Spinal cord (tissue), 10 donors: ENCODE measurements around the gene IRF3. TPM values are rescaled to one million over a fixed set of nuclear protein-coding genes. Genes with fewer than 3 reads are reported as not detected.
A peak's percentile ranks its signal among the peaks of the same experiment; 100 is the strongest.
"Not testable (repeated sequence)": the region's sequence is repeated elsewhere in the genome, so short reads cannot be mapped to it uniquely, and the experiment has no call there.

Experiments used
- DNase-seq, 6 donors: peaks; one replicate each; pipeline versions ENCODE4 v3.0.0 to v3.0.0-alpha.2; 2013 to 2015; ENCODE audit warnings: low spot score in 6 of 6, low read depth in 4 of 6
- H3K27ac ChIP-seq: one replicate; pipeline ENCODE4 v1.5.1; 2013; ENCODE audit warnings: low read depth, low read length, control low read depth
- H3K27me3 ChIP-seq: one replicate; pipeline ENCODE4 v1.6.1; 2013; ENCODE audit warnings: low read length; ENCODE audit not compliant: control insufficient read depth, insufficient read depth
- H3K36me3 ChIP-seq: one replicate; pipeline ENCODE4 v1.6.1; 2013; ENCODE audit warnings: low read length; ENCODE audit not compliant: control insufficient read depth, insufficient read depth
- H3K4me1 ChIP-seq: one replicate; pipeline ENCODE4 v1.6.1; 2013; ENCODE audit warnings: low read length; ENCODE audit not compliant: control insufficient read depth, insufficient read depth
- H3K4me3 ChIP-seq: one replicate; pipeline ENCODE4 v1.5.1; 2013; ENCODE audit warnings: low read depth, low read length, control low read depth
- H3K9me3 ChIP-seq: one replicate; pipeline ENCODE4 v1.6.1; 2013; ENCODE audit warnings: low read length; ENCODE audit not compliant: control insufficient read depth, insufficient read depth
- WGBS: methylation state at CpG from one replicate; pipeline ENCODE4 v1.1.5; 2013; ENCODE audit warnings: missing lambda C conversion rate; ENCODE audit not compliant: insufficient coverage; 5-methylcytosine and 5-hydroxymethylcytosine counted together
- polyA plus RNA-seq, 2 donors: library from polyadenylated mRNA; unstranded; fragments of 120-200 nt; gene quantifications; one replicate each; pipeline ENCODE4 v1.2.1, GENCODE V29; 2013; ENCODE audit not compliant: insufficient read length in 2 of 2
- total RNA-seq, 2 donors: library from RNA; depleted of rRNA in 1 of 2; stranded (reverse); fragments of 120-200 nt in 1 of 2; fragments of >200 nt in 1 of 2; gene quantifications; one replicate each; pipeline versions ENCODE4 v1.2.3 to v1.2.4, GENCODE V29; 2013 to 2014
- donor health status: healthy.

Gene IRF3
- total and polyA plus RNA-seq, 4 donors = 21.8 to 63.9 (median 45.3) TPM

DNA sequence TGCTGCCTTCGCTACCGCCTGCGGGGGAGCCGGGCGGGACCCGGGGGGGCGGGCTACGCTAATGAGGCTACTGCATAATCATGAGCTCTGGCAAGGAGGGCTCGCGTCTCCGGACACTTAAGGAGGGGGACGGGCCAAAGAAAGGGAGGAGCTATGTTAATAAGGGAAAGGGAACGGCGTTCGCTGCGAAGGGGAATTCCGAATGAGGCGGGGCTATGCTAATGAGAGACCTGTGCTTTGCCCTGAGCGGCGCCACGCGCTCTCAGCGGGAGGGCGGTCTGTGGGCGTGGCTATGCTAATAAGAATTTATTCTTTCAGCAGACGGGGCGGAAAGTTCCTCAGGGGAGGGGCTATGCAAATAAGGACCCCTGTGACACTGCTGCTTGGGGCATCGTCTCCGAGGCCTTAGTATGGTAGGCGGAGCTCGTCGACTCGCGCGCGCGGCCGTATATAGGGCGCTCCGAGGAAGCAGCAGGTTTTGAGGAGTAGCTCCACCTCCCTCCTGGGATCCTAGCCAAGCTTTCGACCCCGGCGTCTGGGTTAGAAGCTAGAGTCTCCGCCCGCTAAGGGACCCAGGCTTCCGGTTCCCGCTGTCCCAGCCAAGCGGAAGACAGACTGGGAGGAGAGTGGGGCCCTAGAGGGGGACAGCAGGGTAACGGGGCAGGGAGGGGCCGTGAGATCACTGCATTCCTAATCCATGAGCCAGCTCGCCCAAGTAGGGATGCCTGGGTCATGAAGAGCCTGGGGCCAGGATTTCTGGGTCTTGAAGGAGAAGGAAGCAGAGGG lies 25.4 kb downstream of the IRF3 start, which contains the start of gene RRAS:
Gene RRAS, minus strand, starts transcription at position 31 of the 786 bp plus-strand sequence. CDS start 45 bp downstream, outside the sequence.
- 0% methylated on average over 50 of the region's 51 CpGs for WGBS
- Histone ChIP-seq H3K27me3 (peaks cover 2% of the 10 kb centered on the region), H3K4me3 (peak within 1 kb of the TSS; percentile 99), H3K36me3 (peaks cover 11% of the 10 kb centered on the region), H3K4me1 (peaks cover 64% of the 10 kb centered on the region), H3K9me3 (no peaks in the 10 kb centered on the region), H3K27ac (peak within 1 kb of the TSS; percentile 100)
- DNase-seq = peak; percentile 93 to 99 (median 97)

DNA sequence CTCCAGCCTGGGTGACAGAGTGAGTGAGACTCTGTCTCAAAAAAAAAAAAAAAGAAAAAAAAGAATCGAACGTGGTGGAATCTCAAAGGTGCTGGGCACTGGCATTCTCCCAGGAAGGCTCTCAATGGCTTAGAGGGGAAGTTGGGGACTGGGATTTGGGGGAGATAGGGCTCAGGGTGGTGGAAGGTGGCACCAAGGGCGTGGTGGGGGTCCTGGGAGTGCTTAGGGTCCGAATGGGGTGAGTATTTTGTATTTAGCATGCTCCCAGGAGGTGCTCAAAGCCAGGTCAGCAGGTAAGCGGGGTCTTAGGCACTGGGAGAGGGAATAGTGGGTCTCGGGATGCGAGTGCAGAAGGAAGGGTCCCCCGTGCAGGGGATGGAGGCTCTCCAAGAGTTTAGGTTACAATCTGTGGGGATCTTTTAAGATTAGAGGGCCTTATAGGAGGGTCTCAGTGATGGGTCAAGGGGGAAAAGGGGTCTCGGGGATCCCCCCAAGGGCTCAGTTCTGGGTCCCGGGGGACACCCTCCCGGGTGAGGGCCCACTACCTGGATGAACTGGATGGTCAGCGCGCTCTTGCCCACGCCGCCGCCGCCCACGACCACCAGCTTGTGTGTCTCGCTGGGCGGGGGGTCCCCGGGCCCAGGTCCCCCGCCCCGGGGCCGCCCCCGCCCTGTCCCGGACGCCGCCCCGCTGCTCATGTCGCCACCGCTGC lies 26.1 kb downstream of the IRF3 start:
- peaks cover 64% of the 10 kb centered on the region for H3K4me1 ChIP-seq
- H3K9me3 ChIP-seq = no peaks in the 10 kb centered on the region
- H3K4me3 ChIP-seq = peak overlapping the region; percentile 99
- H3K36me3 ChIP-seq = peaks cover 3% of the 10 kb centered on the region
- peak in 1 of 6 donors; percentile 35 for DNase-seq
- WGBS = 2% methylated on average over 31 of the region's 31 CpGs
- peaks cover 2% of the 10 kb centered on the region for H3K27me3 ChIP-seq
- peak overlapping the region; percentile 100 for H3K27ac ChIP-seq

DNA sequence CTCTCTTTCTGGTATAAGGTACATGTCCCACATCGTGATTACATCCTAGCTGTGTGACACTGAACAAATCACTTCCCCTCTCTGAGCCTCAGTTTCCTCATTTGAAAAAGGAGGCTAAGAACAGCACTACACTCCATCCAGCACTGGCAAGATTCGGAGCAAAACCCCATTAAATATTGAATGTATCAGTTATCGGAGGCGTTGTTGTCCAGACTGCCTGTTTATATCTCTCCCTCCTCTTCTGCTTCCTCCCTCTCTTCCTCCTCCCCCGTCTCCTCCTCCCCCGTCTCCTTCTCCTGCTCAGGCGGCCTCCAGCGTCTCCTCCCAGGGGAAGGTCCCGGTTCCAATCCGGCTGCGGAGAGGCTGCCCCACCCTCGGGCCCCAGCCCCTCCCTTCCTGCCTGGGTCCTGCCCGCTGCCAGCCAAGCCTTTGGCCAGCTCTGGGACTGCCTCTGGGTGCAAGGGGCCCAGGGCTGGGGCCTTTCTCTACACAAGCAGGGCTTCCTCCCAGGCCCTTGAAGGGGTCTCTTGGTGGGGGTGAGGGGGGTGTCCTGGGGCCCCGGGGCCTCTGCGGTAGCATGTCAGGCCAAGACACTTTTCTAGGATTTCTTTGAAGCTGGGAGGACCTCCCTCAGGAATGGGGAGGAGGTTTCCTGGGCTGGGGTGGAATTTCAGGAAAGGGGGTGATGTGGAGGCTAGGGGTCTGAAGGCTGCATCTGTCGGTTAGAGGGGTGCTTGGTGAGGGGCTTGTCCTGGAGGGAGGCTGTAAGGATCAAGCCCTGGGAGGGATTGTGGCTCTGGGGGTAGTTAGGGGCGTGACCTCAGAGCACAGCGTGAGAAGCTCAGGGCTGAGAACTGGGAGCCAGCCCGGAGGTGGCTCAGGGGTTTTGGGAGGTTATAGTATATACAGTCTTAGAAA lies 27.6 kb downstream of the IRF3 start:
- no peaks in the 10 kb centered on the region for H3K9me3 ChIP-seq
- peaks cover 2% of the 10 kb centered on the region for H3K36me3 ChIP-seq
- H3K27ac ChIP-seq = peak overlapping the region; percentile 52
- WGBS = 18% methylated on average over 16 of the region's 19 CpGs
- peak in 1 of 6 donors; percentile 38 for DNase-seq
- H3K4me3 ChIP-seq = no peak overlapping the region
- H3K27me3 ChIP-seq = peaks cover 2% of the 10 kb centered on the region
- H3K4me1 ChIP-seq = peaks cover 60% of the 10 kb centered on the region

- no peak for DNase-seq
- Histone ChIP-seq H3K4me1 (peaks cover 53% of the 10 kb centered on the region), H3K9me3 (no peaks in the 10 kb centered on the region), H3K4me3 (no peak overlapping the region), H3K36me3 (peaks cover 2% of the 10 kb centered on the region), H3K27me3 (peaks cover 2% of the 10 kb centered on the region), H3K27ac (no peak overlapping the region)
- WGBS = 48% methylated on average over 30 of the region's 30 CpGs
Measured at GRCh38 chr19:49636233-49636932, 29.3 kb downstream of the IRF3 start.

DNA sequence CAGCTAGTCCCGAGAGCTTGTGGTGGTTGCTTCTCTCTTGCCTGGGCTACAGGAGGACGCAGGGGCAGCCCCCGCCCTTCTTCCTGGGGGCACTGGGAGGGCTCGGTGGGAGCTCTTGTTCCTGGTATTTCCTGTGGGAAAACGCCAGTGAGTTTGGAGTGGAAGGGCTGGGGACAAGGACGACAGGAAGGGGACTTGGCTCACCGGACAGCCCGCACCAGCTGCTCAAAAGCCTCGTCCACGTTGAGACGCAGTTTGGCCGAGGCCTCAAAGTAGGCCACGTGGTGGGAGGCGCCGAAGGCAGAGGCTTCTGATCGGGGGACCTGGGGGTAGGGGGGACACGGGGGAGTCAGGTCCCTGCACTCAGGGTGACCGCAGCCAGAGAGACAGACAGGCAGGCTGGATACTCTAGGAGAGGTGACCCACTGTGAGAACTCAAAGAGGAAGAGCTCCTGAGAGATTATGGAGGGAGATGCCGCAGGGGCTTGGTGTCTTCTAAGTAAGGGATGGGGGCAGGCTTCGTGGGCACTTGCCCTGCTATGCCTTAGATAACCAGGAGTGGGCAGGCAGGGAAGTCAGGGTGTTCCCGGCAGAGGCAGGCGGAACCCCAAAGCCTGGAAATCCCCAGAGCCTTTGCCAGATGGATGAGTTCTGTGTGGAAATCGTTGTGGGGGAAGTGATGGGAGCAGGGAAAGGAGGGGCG lies 30.0 kb downstream of the IRF3 start:
- Histone ChIP-seq H3K4me1 (peaks cover 52% of the 10 kb centered on the region), H3K36me3 (peaks cover 2% of the 10 kb centered on the region), H3K4me3 (no peak overlapping the region), H3K27ac (no peak overlapping the region), H3K27me3 (peaks cover 2% of the 10 kb centered on the region), H3K9me3 (no peaks in the 10 kb centered on the region)
- DNase-seq = no peak
- 30% methylated on average over 24 of the region's 24 CpGs for WGBS

DNA sequence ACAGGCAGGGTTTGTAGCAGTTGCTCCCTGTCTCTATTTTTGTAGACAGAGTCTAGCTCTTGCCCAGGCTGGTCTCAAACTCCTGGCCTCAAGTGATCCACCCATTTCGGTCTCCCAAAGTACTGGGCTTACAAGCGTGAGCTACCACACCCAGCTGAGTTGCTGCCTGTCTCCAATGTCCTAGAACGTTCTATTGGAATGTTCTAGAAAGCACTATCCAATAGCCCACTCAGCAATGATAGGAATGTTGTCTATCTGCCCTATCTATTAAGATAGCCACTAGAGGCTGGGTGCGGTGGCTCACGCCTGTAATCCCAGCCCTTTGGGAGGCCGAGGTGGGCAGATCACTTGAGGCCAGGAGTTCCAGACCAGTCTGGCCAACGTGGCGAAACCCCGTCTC lies 32.4 kb downstream of the IRF3 start:
- WGBS = 92% methylated on average over 7 of the region's 9 CpGs
- H3K27me3 ChIP-seq, H3K4me3 ChIP-seq, DNase-seq, H3K9me3 ChIP-seq, H3K27ac ChIP-seq, H3K36me3 ChIP-seq: not testable (repeated sequence)
- H3K4me1 ChIP-seq = peaks cover 39% of the 10 kb centered on the region

DNA sequence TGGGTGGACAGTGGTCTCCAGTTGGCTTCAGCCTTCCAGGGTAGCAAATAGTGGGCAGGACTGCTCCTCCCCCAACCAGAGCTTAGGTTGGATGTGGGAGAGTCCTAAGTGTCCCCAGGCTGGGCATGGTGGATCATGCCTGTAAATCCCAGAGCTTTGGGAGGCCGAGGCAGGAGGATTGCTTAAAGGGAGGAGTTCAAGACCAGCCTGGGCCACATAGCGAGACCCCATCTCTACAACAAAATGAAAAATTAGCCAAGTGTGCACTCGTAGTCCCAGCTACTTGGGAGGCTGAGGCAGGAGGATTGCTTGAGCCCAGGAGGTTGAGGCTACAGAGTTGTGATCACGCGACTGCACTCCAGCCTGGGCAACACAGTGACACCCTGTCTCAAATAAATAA lies 33.1 kb downstream of the IRF3 start:
- WGBS = 100% methylated on average over 1 of the region's 5 CpGs
- Histone ChIP-seq H3K36me3 (peaks cover 8% of the 10 kb centered on the region), H3K27me3 (no peaks in the 10 kb centered on the region), H3K4me3 (no peak overlapping the region), H3K9me3 (no peaks in the 10 kb centered on the region), H3K4me1 (peaks cover 35% of the 10 kb centered on the region), H3K27ac (no peak overlapping the region)
- no peak for DNase-seq

DNA sequence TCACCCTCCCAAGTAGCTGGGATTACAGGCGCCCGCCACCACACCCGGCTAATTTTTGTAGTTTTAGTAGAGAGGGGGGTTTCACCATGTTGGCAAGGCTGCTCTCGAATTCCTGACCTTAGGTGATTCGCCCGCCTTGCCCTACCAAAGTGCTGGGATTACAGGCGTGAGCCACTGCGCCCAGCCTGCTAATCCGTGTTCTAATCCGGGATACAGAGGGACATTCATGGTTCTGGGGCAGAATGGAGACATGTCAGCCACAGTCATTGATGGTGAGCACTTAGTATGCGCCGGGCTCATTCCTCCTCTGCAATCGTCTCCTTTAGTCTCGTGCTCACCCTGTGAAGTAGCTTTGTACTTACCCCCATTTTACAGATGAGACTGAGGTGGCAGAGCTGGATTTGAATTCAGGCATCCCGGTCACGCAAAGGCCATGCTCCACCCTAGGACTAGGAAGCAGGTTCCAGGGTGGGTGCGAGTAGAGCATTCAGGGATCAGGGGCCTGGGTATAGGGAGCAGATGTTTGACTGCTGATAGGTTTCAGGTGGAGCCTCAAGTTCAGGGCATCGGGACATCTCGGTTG lies 34.0 kb downstream of the IRF3 start:
- Histone ChIP-seq H3K4me1 (peaks cover 31% of the 10 kb centered on the region), H3K27ac (no peak overlapping the region)
- 84% methylated on average over 14 of the region's 19 CpGs for WGBS

More for the DNA sequence above, 34.0 kb downstream of the IRF3 start:
- Histone ChIP-seq H3K9me3 (no peaks in the 10 kb centered on the region), H3K27me3 (no peaks in the 10 kb centered on the region), H3K36me3 (peaks cover 12% of the 10 kb centered on the region), H3K4me3 (no peak overlapping the region)
- DNase-seq = no peak
